HEK293 (cell line): Measurements from ENCODE around the gene WDFY2.

ENCODE experiments used
- CTCF ChIA-PET: fragments of 350-600 bp; formaldehyde crosslinking; extraction: SDS; loops from one replicate; lab custom pipeline; 2021; ENCODE audit warnings: antibody characterized with exemption; lab: Yijun Ruan, JAX
- POLR2A ChIA-PET: fragments of 300-600 bp; formaldehyde crosslinking; extraction: SDS; loops from one replicate; lab custom pipeline; 2020; ENCODE audit warnings: antibody characterized with exemption, inconsistent platforms; lab: Yijun Ruan, JAX
- H3K27ac ChIP-seq: fragments of 200-500 bp; sonication (Bioruptor generic); 2 replicates; pipeline ENCODE4 v1.5.1; 2014; ENCODE audit warnings: low read depth, low read length, control low read depth, inconsistent platforms; ENCODE audit errors: extremely low read depth
- H3K36me3 ChIP-seq, 2 experiments: fragments of 200-500 bp in 1 of 2; sonication (Bioruptor generic) in 1 of 2; 1 replicate in 1 of 2; 2 replicates in 1 of 2; pipeline ENCODE4 v1.5.1; 2014 to 2017; ENCODE audit warnings: inconsistent platforms in 2 of 2, low read length in 2 of 2; ENCODE audit not compliant: control insufficient read depth in 2 of 2, insufficient read depth in 1 of 2
- H3K4me1 ChIP-seq: fragments of 200-500 bp; sonication (Bioruptor generic); 2 replicates; pipeline ENCODE4 v1.5.1; 2014; ENCODE audit warnings: mild to moderate bottlenecking, low read length, inconsistent platforms; ENCODE audit not compliant: control insufficient read depth, insufficient read depth
- H3K4me3 ChIP-seq: 2 replicates; pipeline ENCODE4 v1.5.1; 2011; ENCODE audit warnings: low read depth, mild to moderate bottlenecking, control low read depth, low read length, moderate library complexity
- H3K9me3 ChIP-seq: fragments of 200-500 bp; sonication (Bioruptor generic); 2 replicates; pipeline ENCODE4 v1.5.1; 2014; ENCODE audit warnings: low read depth, low read length, inconsistent platforms; ENCODE audit not compliant: control insufficient read depth, insufficient read depth
- HOXC10 ChIP-seq: sonication (generic); formaldehyde crosslinking; IDR thresholded peaks from 2 replicates; pipeline ENCODE4 v1.8.1; 2023; ENCODE audit warnings: mild to moderate bottlenecking, missing genetic modification reagents
- IKZF3 ChIP-seq: fragments of 450-650 bp; IDR thresholded peaks from 2 replicates; pipeline ENCODE4 v1.5.0; 2018; ENCODE audit warnings: missing biosample characterization, mild to moderate bottlenecking, missing genetic modification characterization, moderate library complexity
- OVOL3 ChIP-seq: fragments of 450-650 bp; formaldehyde crosslinking; IDR thresholded peaks from 2 replicates; pipeline ENCODE4 v1.5.1; 2016; ENCODE audit warnings: missing biosample characterization, missing genetic modification characterization
- PRDM4 ChIP-seq: fragments of 450-650 bp; formaldehyde crosslinking; IDR thresholded peaks from 2 replicates; pipeline ENCODE4 v1.5.1; 2017; ENCODE audit warnings: missing biosample characterization, missing genetic modification characterization
- PRDM6 ChIP-seq: fragments of 450-650 bp; formaldehyde crosslinking; IDR thresholded peaks from 2 replicates; pipeline ENCODE4 v1.5.1; 2017; ENCODE audit warnings: missing biosample characterization, missing genetic modification characterization
- SALL2 ChIP-seq: fragments of 450-650 bp; formaldehyde crosslinking; IDR thresholded peaks from 2 replicates; pipeline ENCODE4 v1.5.0; 2017; ENCODE audit warnings: missing biosample characterization, mild to moderate bottlenecking, missing genetic modification characterization, borderline replicate concordance
- ZBTB1 ChIP-seq: fragments of 450-650 bp; formaldehyde crosslinking; IDR thresholded peaks from 2 replicates; pipeline ENCODE4 v1.5.1; 2016; ENCODE audit warnings: missing biosample characterization, missing genetic modification characterization
- ZNF148 ChIP-seq: fragments of 450-650 bp; formaldehyde crosslinking; IDR thresholded peaks from 2 replicates; pipeline ENCODE4 v1.5.0; 2017; ENCODE audit warnings: missing biosample characterization, missing genetic modification characterization, borderline replicate concordance
- ZNF155 ChIP-seq: fragments of 450-650 bp; formaldehyde crosslinking; IDR thresholded peaks from 2 replicates; pipeline ENCODE4 v1.5.1; 2016; ENCODE audit warnings: missing biosample characterization, missing genetic modification characterization
- ZNF211 ChIP-seq: fragments of 450-650 bp; formaldehyde crosslinking; IDR thresholded peaks from 2 replicates; pipeline ENCODE4 v1.5.1; 2016; ENCODE audit warnings: low read depth, missing biosample characterization, missing genetic modification characterization
- ZNF433 ChIP-seq: fragments of 450-650 bp; formaldehyde crosslinking; IDR thresholded peaks from 2 replicates; pipeline ENCODE4 v1.5.1; 2016; ENCODE audit warnings: missing biosample characterization, missing genetic modification characterization, low read depth
- ZNF791 ChIP-seq: fragments of 450-650 bp; formaldehyde crosslinking; IDR thresholded peaks from 2 replicates; pipeline ENCODE4 v1.5.1; 2016; ENCODE audit warnings: missing biosample characterization, missing genetic modification characterization
- TF ChIP-seq, protein P1 (sequence below): fragments of 450-650 bp; formaldehyde crosslinking; IDR thresholded peaks from 2 replicates; pipeline ENCODE4 v1.5.1; 2016; ENCODE audit warnings: missing biosample characterization, missing genetic modification characterization

Gene WDFY2

GRCh38 chr13:51764184-51765141 is 180.2 kb downstream of the WDFY2 start (continued):
- TF ChIP-seq, protein P1, sequence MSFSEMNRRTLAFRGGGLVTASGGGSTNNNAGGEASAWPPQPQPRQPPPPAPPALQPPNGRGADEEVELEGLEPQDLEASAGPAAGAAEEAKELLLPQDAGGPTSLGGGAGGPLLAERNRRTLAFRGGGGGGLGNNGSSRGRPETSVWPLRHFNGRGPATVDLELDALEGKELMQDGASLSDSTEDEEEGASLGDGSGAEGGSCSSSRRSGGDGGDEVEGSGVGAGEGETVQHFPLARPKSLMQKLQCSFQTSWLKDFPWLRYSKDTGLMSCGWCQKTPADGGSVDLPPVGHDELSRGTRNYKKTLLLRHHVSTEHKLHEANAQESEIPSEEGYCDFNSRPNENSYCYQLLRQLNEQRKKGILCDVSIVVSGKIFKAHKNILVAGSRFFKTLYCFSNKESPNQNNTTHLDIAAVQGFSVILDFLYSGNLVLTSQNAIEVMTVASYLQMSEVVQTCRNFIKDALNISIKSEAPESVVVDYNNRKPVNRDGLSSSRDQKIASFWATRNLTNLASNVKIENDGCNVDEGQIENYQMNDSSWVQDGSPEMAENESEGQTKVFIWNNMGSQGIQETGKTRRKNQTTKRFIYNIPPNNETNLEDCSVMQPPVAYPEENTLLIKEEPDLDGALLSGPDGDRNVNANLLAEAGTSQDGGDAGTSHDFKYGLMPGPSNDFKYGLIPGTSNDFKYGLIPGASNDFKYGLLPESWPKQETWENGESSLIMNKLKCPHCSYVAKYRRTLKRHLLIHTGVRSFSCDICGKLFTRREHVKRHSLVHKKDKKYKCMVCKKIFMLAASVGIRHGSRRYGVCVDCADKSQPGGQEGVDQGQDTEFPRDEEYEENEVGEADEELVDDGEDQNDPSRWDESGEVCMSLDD (tag by site-specific recombination) = no peak
- TF ChIP-seq PRDM6 (tag by site-specific recombination) = no peak
- TF ChIP-seq, all 188 proteins: peak for 4

- Histone ChIP-seq H3K9me3 (no peaks in the 10 kb centered on the region), H3K4me3 (no peak overlapping the region), H3K36me3 (peaks cover 0 to 4% of the 10 kb centered on the region in 2 experiments; a peak in 1 of 3 replicates), H3K27ac (no peak overlapping the region), H3K4me1 (peaks cover 4% of the 10 kb centered on the region; the same call in 1 of the 2 replicates)
- TF ChIP-seq ZNF433 (no peak), ZNF155 (no peak), ZNF148 (tag by site-specific recombination) (no peak), ZNF791 (tag by site-specific recombination) (no peak), SALL2 (tag by site-specific recombination) (no peak), OVOL3 (tag by site-specific recombination) (no peak), ZBTB1 (no peak), HOXC10 (CRISPR knock-in tag) (no peak), PRDM4 (no peak), ZNF211 (tag by site-specific recombination) (no peak), IKZF3 (tag by site-specific recombination) (no peak)
- TF ChIP-seq, protein P1 (tag by site-specific recombination) = no peak
- POLR2A ChIA-PET = no interaction called here
- CTCF ChIA-PET = no interaction called here
Measured at GRCh38 chr13:51765142-51765515, 180.9 kb downstream of the WDFY2 start.
